Thoracic aorta (tissue), 2 donors: ENCODE measurements around the gene DLX5. TPM values are rescaled to one million over a fixed set of nuclear protein-coding genes. Genes with fewer than 3 reads are reported as not detected.
A peak's percentile ranks its signal among the peaks of the same experiment; 100 is the strongest.

Source experiments
- ATAC-seq: fragments of 150-250 bp; one replicate; pipeline ENCODE4 v1.8.0; 2017; ENCODE audit warnings: low read depth; ENCODE audit not compliant: insufficient number of reproducible peaks, low FRiP score
- DNase-seq: peaks from one replicate; pipeline ENCODE4 v3.0.0-alpha.2; 2020; ENCODE audit warnings: low spot score
- H3K27ac ChIP-seq, 2 donors: fragments of 200-600 bp; sonication (generic); 1 replicate in 1 of 2; 2 replicates in 1 of 2; pipeline ENCODE4 v1.5.1; 2016; ENCODE audit warnings: mild to moderate bottlenecking in 2 of 2, moderate library complexity in 2 of 2
- H3K27me3 ChIP-seq: fragments of 200-600 bp; sonication (generic); replicated peaks from 2 replicates; pipeline ENCODE4 v1.6.0; 2016; ENCODE audit warnings: mild to moderate bottlenecking; ENCODE audit not compliant: insufficient read depth
- H3K36me3 ChIP-seq: fragments of 200-600 bp; sonication (generic); one replicate; pipeline ENCODE4 v1.5.1; 2016
- H3K4me1 ChIP-seq, 2 donors: fragments of 200-600 bp; sonication (generic); 1 replicate in 1 of 2; 2 replicates in 1 of 2; pipeline versions ENCODE4 v1.5.1 to v1.6.0; 2016; ENCODE audit warnings: low read depth in 2 of 2, mild to moderate bottlenecking in 1 of 2; ENCODE audit not compliant: control insufficient read depth in 1 of 2
- H3K4me3 ChIP-seq: fragments of 200-600 bp; sonication (generic); 2 replicates; pipeline ENCODE4 v1.5.1; 2016; ENCODE audit warnings: mild to moderate bottlenecking
- H3K9me3 ChIP-seq: fragments of 200-600 bp; sonication (generic); 2 replicates; pipeline ENCODE4 v1.5.1; 2016
- CTCF ChIP-seq: fragments of 200-600 bp; sonication (generic); IDR thresholded peaks from one replicate; pipeline ENCODE4 v1.5.1; 2019; ENCODE audit warnings: antibody characterized with exemption
- total RNA-seq, 2 donors: library from RNA; depleted of rRNA; stranded (reverse); fragments of >200 nt; gene quantifications; one replicate each; pipeline versions ENCODE4 v1.1.0 to v1.2.3, GENCODE V29; 2016

The DLX5 gene
- total RNA-seq, 2 donors from 2014 or later, result 0.92 TPM; not detected in 1

GRCh38 chr7:97009753-97010732 is 14.6 kb downstream of the DLX5 start:
- no peak for ATAC-seq
- Histone ChIP-seq H3K27me3 (peaks cover 54% of the 10 kb centered on the region), H3K36me3 (no peaks in the 10 kb centered on the region), H3K4me1 (peaks cover 13 to 14% of the 10 kb centered on the region in 2 donors), H3K9me3 (no peaks in the 10 kb centered on the region), H3K4me3 (no peak overlapping the region), H3K27ac (no peak overlapping the region)
- no peak for DNase-seq
- TF ChIP-seq CTCF, result no peak

- ATAC-seq, result no peak
- Histone ChIP-seq H3K9me3 (no peaks in the 10 kb centered on the region), H3K27ac (no peak overlapping the region), H3K4me1 (peaks cover 13 to 17% of the 10 kb centered on the region in 2 donors), H3K36me3 (no peaks in the 10 kb centered on the region), H3K27me3 (peaks cover 58% of the 10 kb centered on the region), H3K4me3 (no peak overlapping the region)
- DNase-seq, result no peak
- TF ChIP-seq CTCF, result no peak
Measured at GRCh38 chr7:97008275-97008917, 16.2 kb downstream of the DLX5 start.

GRCh38 chr7:97007583-97007861 is 17.1 kb downstream of the DLX5 start:
- H3K4me3 ChIP-seq, result no peak overlapping the region
- no peak overlapping the region for H3K27ac ChIP-seq
- DNase-seq (no peak), ATAC-seq (no peak)
- no peak for TF ChIP-seq CTCF
- H3K4me1 ChIP-seq, result peaks cover 13 to 17% of the 10 kb centered on the region in 2 donors
- H3K27me3 ChIP-seq, result peaks cover 57% of the 10 kb centered on the region
- H3K9me3 ChIP-seq, result no peaks in the 10 kb centered on the region
- no peaks in the 10 kb centered on the region for H3K36me3 ChIP-seq

- Histone ChIP-seq H3K4me3 (peak overlapping the region; percentile 60), H3K36me3 (no peaks in the 10 kb centered on the region), H3K4me1 (peaks cover 13 to 17% of the 10 kb centered on the region in 2 donors), H3K27me3 (peaks cover 54% of the 10 kb centered on the region), H3K9me3 (no peaks in the 10 kb centered on the region), H3K27ac (no peak overlapping the region)
- DNase-seq, result no peak
- TF ChIP-seq CTCF, result no peak
- no peak for ATAC-seq
Measured at GRCh38 chr7:97006816-97007582, 17.6 kb downstream of the DLX5 start.
